Measurements from ENCODE around the gene AFG3L2.

Gene AFG3L2

GRCh38 chr18:12420821-12421421, 43.9 kb upstream of the AFG3L2 start:
- TF ChIP-seq EZH2 (IDR thresholded peaks at IDR 0.05; ENCODE audit: borderline replicate concordance, low read length), result no peak
- TF ChIP-seq CTCF (IDR thresholded peaks at IDR 0.05; ENCODE audit: low read length), result no peak
- no peak overlapping the region for H2AFZ ChIP-seq (ENCODE audit: low read length)
- H3K9me3 ChIP-seq (ENCODE audit: low read length), result no peaks in the 10 kb centered on the region
- peak overlapping the region; percentile 57 for H3K9ac ChIP-seq (ENCODE audit: low read length)
- peak overlapping the region; percentile 66 for H3K4me2 ChIP-seq (ENCODE audit: low read length)
- no peaks in the 10 kb centered on the region for H3K79me2 ChIP-seq (ENCODE audit: insufficient read depth, low read length)
- peaks cover 45% of the 10 kb centered on the region for H3K4me1 ChIP-seq (ENCODE audit: insufficient read depth, low read length, severe bottlenecking)
- peaks cover 18% of the 10 kb centered on the region; the same call in 1 of the 2 replicates for H3F3A ChIP-seq (ENCODE audit: insufficient read depth, low read length)
- peak overlapping the region; percentile 91 for H3K27ac ChIP-seq (ENCODE audit: low read depth, low read length, poor library complexity, severe bottlenecking)
- H3K9me2 ChIP-seq (ENCODE audit: low read depth, low read length), result no peaks in the 10 kb centered on the region
- H3K4me3 ChIP-seq (ENCODE audit: low read depth, low read length, poor library complexity, severe bottlenecking), result peak overlapping the region; percentile 65
- H3K27me3 ChIP-seq (ENCODE audit: insufficient read depth, low read length), result no peaks in the 10 kb centered on the region
- H4K20me1 ChIP-seq (ENCODE audit: insufficient read depth, low read length), result no peaks in the 10 kb centered on the region
- peaks cover 18% of the 10 kb centered on the region; the same call in 1 of the 2 replicates for H3K36me3 ChIP-seq (ENCODE audit: insufficient read depth, low read length)

GRCh38 chr18:12417687-12418086, 40.7 kb upstream of the AFG3L2 start:
- H3F3A ChIP-seq (ENCODE audit: insufficient read depth, low read length), result peaks cover 18% of the 10 kb centered on the region; the same call in 1 of the 2 replicates
- H3K4me3 ChIP-seq (ENCODE audit: low read depth, low read length, poor library complexity, severe bottlenecking), result no peak overlapping the region
- no peak overlapping the region for H2AFZ ChIP-seq (ENCODE audit: low read length)
- no peaks in the 10 kb centered on the region for H3K9me3 ChIP-seq (ENCODE audit: low read length)
- no peaks in the 10 kb centered on the region for H3K27me3 ChIP-seq (ENCODE audit: insufficient read depth, low read length)
- no peaks in the 10 kb centered on the region for H4K20me1 ChIP-seq (ENCODE audit: insufficient read depth, low read length)
- peaks cover 56% of the 10 kb centered on the region for H3K4me1 ChIP-seq (ENCODE audit: insufficient read depth, low read length, severe bottlenecking)
- H3K4me2 ChIP-seq (ENCODE audit: low read length), result peak overlapping the region; percentile 4; the same call in 1 of the 2 replicates
- TF ChIP-seq EZH2 (IDR thresholded peaks at IDR 0.05; ENCODE audit: borderline replicate concordance, low read length), result no peak
- TF ChIP-seq CTCF (IDR thresholded peaks at IDR 0.05; ENCODE audit: low read length), result no peak
- H3K9ac ChIP-seq (ENCODE audit: low read length), result no peak overlapping the region; the same call in 1 of the 2 replicates
- H3K36me3 ChIP-seq (ENCODE audit: insufficient read depth, low read length), result peaks cover 10% of the 10 kb centered on the region
- no peaks in the 10 kb centered on the region for H3K9me2 ChIP-seq (ENCODE audit: low read depth, low read length)
- no peaks in the 10 kb centered on the region for H3K79me2 ChIP-seq (ENCODE audit: insufficient read depth, low read length)
- peak overlapping the region; percentile 74 for H3K27ac ChIP-seq (ENCODE audit: low read depth, low read length, poor library complexity, severe bottlenecking)

- Histone ChIP-seq H3K79me2 (ENCODE audit: insufficient read depth, low read length) (no peaks in the 10 kb centered on the region), H3K36me3 (ENCODE audit: insufficient read depth, low read length) (peaks cover 8% of the 10 kb centered on the region), H3K4me2 (ENCODE audit: low read length) (no peak overlapping the region), H3K9ac (ENCODE audit: low read length) (no peak overlapping the region), H3F3A (ENCODE audit: insufficient read depth, low read length) (peaks cover 11% of the 10 kb centered on the region; the same call in 1 of the 2 replicates), H3K9me2 (ENCODE audit: low read depth, low read length) (no peaks in the 10 kb centered on the region), H2AFZ (ENCODE audit: low read length) (no peak overlapping the region), H3K4me3 (ENCODE audit: low read depth, low read length, poor library complexity, severe bottlenecking) (no peak overlapping the region), H3K4me1 (ENCODE audit: insufficient read depth, low read length, severe bottlenecking) (peaks cover 42% of the 10 kb centered on the region), H3K27me3 (ENCODE audit: insufficient read depth, low read length) (no peaks in the 10 kb centered on the region), H3K9me3 (ENCODE audit: low read length) (no peaks in the 10 kb centered on the region), H3K27ac (ENCODE audit: low read depth, low read length, poor library complexity, severe bottlenecking) (peak overlapping the region; percentile 61), H4K20me1 (ENCODE audit: insufficient read depth, low read length) (no peaks in the 10 kb centered on the region)
- TF ChIP-seq CTCF (IDR thresholded peaks at IDR 0.05; ENCODE audit: low read length), result no peak
- no peak for TF ChIP-seq EZH2 (IDR thresholded peaks at IDR 0.05; ENCODE audit: borderline replicate concordance, low read length)
These were observed 39.2 kb upstream of the AFG3L2 start for GRCh38 chr18:12416098-12416729.

Data from OCI-LY1 (cell line).